ENCODE data around the gene TMEM150B. TPM values are rescaled to one million over a fixed set of nuclear protein-coding genes. Genes with fewer than 3 reads are reported as not detected.

Gene TMEM150B
- total and polyA plus RNA-seq, 9 of the 15 experiments (the other 6 are each of a cell fraction or from before 2014, with no cell fraction given), result 0.47 to 1.3 (median 0.74) TPM; not detected in 2

GRCh38 chr19:55341171-55341588 lies 16.0 kb upstream of the TMEM150B start (continued):
- no peak for TF ChIP-seq E2F1 (CRISPR knock-in tag; IDR thresholded peaks at IDR 0.05)
- TF ChIP-seq ARNT (IDR thresholded peaks at IDR 0.05), result no peak
- no peak for TF ChIP-seq ZNF655 (CRISPR knock-in tag; IDR thresholded peaks at IDR 0.05)
- no peak for TF ChIP-seq POLR2B (IDR thresholded peaks at IDR 0.05; ENCODE audit: low read depth, partially characterized antibody)
- no peak for TF ChIP-seq ZNF717 (CRISPR knock-in tag; IDR thresholded peaks at IDR 0.05)
- no peak for TF ChIP-seq ZNF740 (CRISPR knock-in tag; IDR thresholded peaks at IDR 0.05)
- TF ChIP-seq ZNF740 (tag; IDR thresholded peaks at IDR 0.05), result no peak; a peak in 1 of 4 replicates
- no peak for TF ChIP-seq DDX20 (tag; IDR thresholded peaks at IDR 0.05; ENCODE audit: low read depth)
- no peak for TF ChIP-seq ZBED1 (IDR thresholded peaks at IDR 0.05)
- no peak for TF ChIP-seq ZNF586 (CRISPR knock-in tag; conservative IDR thresholded peaks at IDR 0.05)
- no peak for TF ChIP-seq NCOA2 (IDR thresholded peaks at IDR 0.05; ENCODE audit: partially characterized antibody in 2 of 2)
- no peak for TF ChIP-seq ERF (CRISPR knock-in tag; IDR thresholded peaks at IDR 0.05)
- no peak for TF ChIP-seq NFATC3 (IDR thresholded peaks at IDR 0.05)
- TF ChIP-seq NELFE (IDR thresholded peaks at IDR 0.05; ENCODE audit: insufficient read depth, insufficient read length), result no peak
- TF ChIP-seq BCL6 (CRISPR knock-in tag; IDR thresholded peaks at IDR 0.05), result no peak
- no peak for TF ChIP-seq HEY1 (CRISPR knock-in tag; IDR thresholded peaks at IDR 0.05; ENCODE audit: borderline replicate concordance)
- TF ChIP-seq ZBTB33 (CRISPR knock-in tag; IDR thresholded peaks at IDR 0.05), result no peak
- no peak for TF ChIP-seq HDAC3 (IDR thresholded peaks at IDR 0.05; ENCODE audit: borderline replicate concordance, partially characterized antibody)
- no peak for TF ChIP-seq CTCFL (IDR thresholded peaks at IDR 0.05; ENCODE audit: borderline replicate concordance, insufficient read depth, low read depth, low read length, poor library complexity, severe bottlenecking)
- TF ChIP-seq BHLHE40 (IDR thresholded peaks at IDR 0.05; ENCODE audit: low read length), result no peak
- TF ChIP-seq KLF10 (CRISPR knock-in tag; IDR thresholded peaks at IDR 0.05), result no peak
- no peak for TF ChIP-seq MXI1 (IDR thresholded peaks at IDR 0.05; ENCODE audit: low read depth, low read length)
- TF ChIP-seq ZNF184 (CRISPR knock-in tag; IDR thresholded peaks at IDR 0.05), result no peak
- TF ChIP-seq HDAC8 (tag; IDR thresholded peaks at IDR 0.05), result no peak

Measured in K562 (cell line).